Activated CD4-positive, alpha-beta T cell treated with anti-CD3 and anti-CD28 coated beads, Interleukin-2, amount 50 U/mL, for 16 hours (primary cell): ENCODE results near the gene ENTREP1.
"Not testable (repeated sequence)": the region's sequence is repeated elsewhere in the genome, so short reads cannot be mapped to it uniquely, and the experiment has no call there.

Experiments used
- DNase-seq: peaks from one replicate; pipeline ENCODE4 v3.0.0-alpha.2; 2020

ENTREP1 gene

GRCh38 chr9:69324549-69325401 is at the start of gene ENTREP1:
Gene ENTREP1 (plus strand): TSS chr9:69325215. CDS start chr9:69325310, 95 bp downstream.
- no peak for DNase-seq

GRCh38 chr9:69276775-69277174 is 48.2 kb upstream of the ENTREP1 start:
- DNase-seq: no peak

GRCh38 chr9:69279084-69279731 is 45.8 kb upstream of the ENTREP1 start:
- DNase-seq: peak; percentile 54

- DNase-seq: no peak
Measured at GRCh38 chr9:69279733-69280132, 45.3 kb upstream of the ENTREP1 start.

GRCh38 chr9:69283003-69283402 is 42.0 kb upstream of the ENTREP1 start:
- no peak for DNase-seq

GRCh38 chr9:69292078-69292477 is 32.9 kb upstream of the ENTREP1 start:
- no peak for DNase-seq

GRCh38 chr9:69293156-69293555 is 31.9 kb upstream of the ENTREP1 start:
- DNase-seq: no peak

- no peak for DNase-seq
Measured at GRCh38 chr9:69295872-69296552, 29.0 kb upstream of the ENTREP1 start.

GRCh38 chr9:69297300-69297980 is 27.6 kb upstream of the ENTREP1 start:
- no peak for DNase-seq

GRCh38 chr9:69299315-69299714 is 25.7 kb upstream of the ENTREP1 start:
- no peak for DNase-seq

- no peak for DNase-seq
Measured at GRCh38 chr9:69299826-69300225, 25.2 kb upstream of the ENTREP1 start.

- DNase-seq: no peak
Measured at GRCh38 chr9:69303331-69303730, 21.7 kb upstream of the ENTREP1 start.

GRCh38 chr9:69306895-69307445 is 18.0 kb upstream of the ENTREP1 start:
- DNase-seq: not testable (repeated sequence)

- DNase-seq: no peak
Measured at GRCh38 chr9:69307446-69308205, 17.4 kb upstream of the ENTREP1 start.

GRCh38 chr9:69308206-69308931 is 16.6 kb upstream of the ENTREP1 start:
- no peak for DNase-seq

- DNase-seq: no peak
Measured at GRCh38 chr9:69313175-69313574, 11.8 kb upstream of the ENTREP1 start.

- DNase-seq: no peak
Measured at GRCh38 chr9:69314547-69314946, 10.5 kb upstream of the ENTREP1 start.

GRCh38 chr9:69317081-69317480 is 7.9 kb upstream of the ENTREP1 start:
- DNase-seq: no peak

GRCh38 chr9:69317894-69318293 is 7.1 kb upstream of the ENTREP1 start:
- peak; percentile 47 for DNase-seq

GRCh38 chr9:69319324-69320025 is 5.5 kb upstream of the ENTREP1 start:
- DNase-seq: no peak

- no peak for DNase-seq
Measured at GRCh38 chr9:69322256-69322655, 2.8 kb upstream of the ENTREP1 start.
